OCI-LY7 (cell line): Measurements from ENCODE around the gene VTI1A.

Experiments used
- CTCF ChIP-seq: fragments of 200-600 bp; sonication (generic); conservative IDR thresholded peaks from 2 replicates; pipeline ENCODE4 v1.5.1; 2014; ENCODE audit warnings: mild to moderate bottlenecking, antibody characterized with exemption, low read length, moderate library complexity, mixed read lengths
- EZH2phosphoT487 ChIP-seq: fragments of 200-600 bp; sonication (generic); IDR thresholded peaks from 2 replicates; pipeline ENCODE4 v1.6.1; 2018; ENCODE audit warnings: low read depth, borderline replicate concordance, mild to moderate bottlenecking, mixed run types, antibody characterized with exemption, low read length, moderate library complexity, mixed read lengths

GRCh38 chr10:112677689-112678088 lies 230.7 kb downstream of the VTI1A start:
- TF ChIP-seq CTCF (no peak), EZH2phosphoT487 (no peak)
